H1 (cell line): ENCODE results near the gene PAEP. TPM values are rescaled to one million over a fixed set of nuclear protein-coding genes. Genes with fewer than 3 reads are reported as not detected.

Source experiments
- BCL11A ChIP-seq, 2 experiments: IDR thresholded peaks; one replicate each; pipeline ENCODE4 v1.6.1; 2011; ENCODE audit warnings: low read depth in 2 of 2, low read length in 2 of 2, mild to moderate bottlenecking in 2 of 2
- polyA plus RNA-seq, 7 experiments: library from polyadenylated mRNA; depleted of rRNA in 3 of 7; stranded (reverse) in 5 of 7; unstranded in 2 of 7; fragments of >200 nt in 5 of 7; fragments of 200-250 nt in 2 of 7; gene quantifications; 1 replicate in 5 of 7; 2 replicates in 1 of 7; 4 replicates in 1 of 7; pipeline versions ENCODE4 v1.2.1 to v1.2.3, GENCODE V29; 2011 to 2013; ENCODE audit warnings: missing spikeins in 2 of 7, mixed read lengths in 2 of 7
- total RNA-seq: library from RNA; stranded (reverse); fragmentation: NEBNext Ultra II Directional; extraction: Animal tissue kit (Norgen Biotek cat#: 25700); gene quantifications from 2 replicates; pipeline ENCODE4 v1.2.1, GENCODE V29; 2021

PAEP gene
- total and polyA plus RNA-seq, 2 of the 8 experiments (the other 6 are each of a cell fraction or from before 2014, with no cell fraction given), result not detected

DNA sequence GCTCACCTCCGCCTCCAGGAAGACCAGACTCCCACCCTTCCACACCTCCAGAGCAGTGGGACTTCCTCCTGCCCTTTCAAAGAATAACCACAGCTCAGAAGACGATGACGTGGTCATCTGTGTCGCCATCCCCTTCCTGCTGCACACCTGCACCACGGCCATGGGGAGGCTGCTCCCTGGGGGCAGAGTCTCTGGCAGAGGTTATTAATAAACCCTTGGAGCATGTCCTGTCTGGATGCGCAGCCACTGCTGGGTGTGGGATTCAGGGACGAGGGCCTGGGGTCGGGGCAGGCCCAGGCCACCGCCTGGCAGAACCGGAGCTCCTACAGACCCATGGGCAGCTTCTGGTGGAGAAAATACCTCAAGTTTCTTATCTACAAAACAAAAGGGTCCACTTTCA is 5.0 kb downstream of the PAEP start (continued):
- TF ChIP-seq BCL11A (IDR thresholded peaks at IDR 0.05; ENCODE audit: low read depth in 2 of 2, low read length in 2 of 2), result no peak
